K562 (cell line): ENCODE results near the gene FAM53A.

Experiments
- BHLHE40 ChIP-seq: IDR thresholded peaks from 2 replicates; pipeline ENCODE4 v1.6.1; 2011; ENCODE audit warnings: low read length, improper control_type of control experiment
- EZH2 ChIP-seq: IDR thresholded peaks from 2 replicates; pipeline ENCODE4 v1.6.1; 2012; ENCODE audit warnings: low read depth, mild to moderate bottlenecking, inconsistent platforms, low read length, borderline replicate concordance
- KDM4B ChIP-seq, 2 experiments: fragments of 450-650 bp in 1 of 2; sonication (generic) in 1 of 2; IDR thresholded peaks; 2 replicates each; pipeline ENCODE4 v1.6.1; 2016 to 2017; ENCODE audit warnings: borderline replicate concordance in 2 of 2, antibody characterized with exemption in 1 of 2, low read depth in 1 of 2, mild to moderate bottlenecking in 1 of 2
- NFE2 ChIP-seq: IDR thresholded peaks from 2 replicates; pipeline ENCODE4 v1.6.1; 2014; ENCODE audit warnings: antibody characterized with exemption, low read depth
- NFRKB ChIP-seq: fragments of 450-650 bp; IDR thresholded peaks from 2 replicates; pipeline ENCODE4 v1.6.1; 2016; ENCODE audit warnings: low read depth
- NFXL1 ChIP-seq: fragments of 450-650 bp; formaldehyde crosslinking; IDR thresholded peaks from 2 replicates; pipeline ENCODE4 v1.4.0; 2021; ENCODE audit warnings: mild to moderate bottlenecking

- TF ChIP-seq EZH2 (no peak), BHLHE40 (no peak), NFXL1 (CRISPR knock-in tag) (no peak), NFRKB (no peak), NFE2 (no peak), KDM4B (IDR thresholded peaks at IDR 0.05; ENCODE audit: borderline replicate concordance in 2 of 2, low read depth in 1 of 2) (no peak)
Measured at GRCh38 chr4:1602655-1603412, 81.3 kb downstream of the FAM53A start.
